Measurements from ENCODE around the gene JUND. TPM values are rescaled to one million over a fixed set of nuclear protein-coding genes. Genes with fewer than 3 reads are reported as not detected.
A peak's percentile ranks its signal among the peaks of the same experiment; 100 is the strongest.

The JUND gene
- polyA plus RNA-seq, 1 donor (not counting 4 experiments of a cell fraction or from before 2014, with no cell fraction given), result 17.2 TPM

GRCh38 chr19:18293642-18294466 is 12.4 kb upstream of the JUND start:
- dilution Hi-C loops (cut with MboI; ENCODE audit: extremely low pct_ligation_motif_present, low sequenced_read_pairs), result no loop called here
- no peak overlapping the region for H3K4me2 ChIP-seq (ENCODE audit: control insufficient read depth, extremely low read depth, insufficient read depth, low read depth, low read length)
- H4K20me1 ChIP-seq (ENCODE audit: control insufficient read depth, extremely low read depth, insufficient read depth, low read length), result no peaks in the 10 kb centered on the region
- H3K27ac ChIP-seq (ENCODE audit: control insufficient read depth, insufficient read depth, low read length), result no peak overlapping the region
- H3K36me3 ChIP-seq (ENCODE audit: control insufficient read depth in 2 of 2, extremely low read depth in 1 of 2, insufficient read depth in 2 of 2, low read length in 2 of 2), result no peaks in the 10 kb centered on the region
- H3K4me1 ChIP-seq (ENCODE audit: control insufficient read depth, extremely low read depth, insufficient read depth, low read length), result peaks cover 16% of the 10 kb centered on the region
- no peak overlapping the region for H3K9ac ChIP-seq (ENCODE audit: control insufficient read depth, extremely low read depth, insufficient read depth, low read length)
- no peak overlapping the region for H3K4me3 ChIP-seq (ENCODE audit: control insufficient read depth in 2 of 3, extremely low read depth in 1 of 3, insufficient read depth in 2 of 3, low read depth in 1 of 3, low read length in 3 of 3)
- DNase-seq (ENCODE audit: low read depth, low spot score), result no peak
- no peaks in the 10 kb centered on the region for H3K79me2 ChIP-seq (ENCODE audit: control insufficient read depth, insufficient read depth, low read length)
- H3K27me3 ChIP-seq (ENCODE audit: control insufficient read depth, extremely low read depth, insufficient read depth, low read length), result no peaks in the 10 kb centered on the region
- FAIRE-seq, result no peak
- no peak for TF ChIP-seq CTCF (optimal IDR thresholded peaks at IDR 0.05 in 1 of 3, IDR thresholded peaks at IDR 0.05 in 1 of 3, conservative IDR thresholded peaks at IDR 0.05 in 1 of 3; ENCODE audit: extremely low read depth in 1 of 3, insufficient read depth in 2 of 3, low read length in 3 of 3)
- no peak for TF ChIP-seq EZH2 (IDR thresholded peaks at IDR 0.05; ENCODE audit: low read length)
- H3K9me3 ChIP-seq (ENCODE audit: control insufficient read depth, low read depth, low read length), result no peaks in the 10 kb centered on the region
- no peaks in the 10 kb centered on the region for H3K9me1 ChIP-seq (ENCODE audit: control insufficient read depth, extremely low read depth, insufficient read depth, low read length)
- no peak overlapping the region for H2AFZ ChIP-seq (ENCODE audit: control insufficient read depth, low read length)

- no peak overlapping the region for H3K27ac ChIP-seq (ENCODE audit: control insufficient read depth, insufficient read depth, low read length)
- no peak for DNase-seq (ENCODE audit: low read depth, low spot score)
These were observed 11.6 kb upstream of the JUND start for GRCh38 chr19:18292810-18293641.

More at GRCh38 chr19:18292810-18293641, 11.6 kb upstream of the JUND start:
- FAIRE-seq, result no peak
- H3K4me1 ChIP-seq (ENCODE audit: control insufficient read depth, extremely low read depth, insufficient read depth, low read length), result peaks cover 16% of the 10 kb centered on the region
- H3K9ac ChIP-seq (ENCODE audit: control insufficient read depth, extremely low read depth, insufficient read depth, low read length), result no peak overlapping the region
- H3K36me3 ChIP-seq (ENCODE audit: control insufficient read depth in 2 of 2, extremely low read depth in 1 of 2, insufficient read depth in 2 of 2, low read length in 2 of 2), result no peaks in the 10 kb centered on the region
- dilution Hi-C loops (cut with MboI; ENCODE audit: extremely low pct_ligation_motif_present, low sequenced_read_pairs), result no loop called here
- no peaks in the 10 kb centered on the region for H3K9me1 ChIP-seq (ENCODE audit: control insufficient read depth, extremely low read depth, insufficient read depth, low read length)
- no peaks in the 10 kb centered on the region for H3K27me3 ChIP-seq (ENCODE audit: control insufficient read depth, extremely low read depth, insufficient read depth, low read length)
- no peak for TF ChIP-seq CTCF (optimal IDR thresholded peaks at IDR 0.05 in 1 of 3, IDR thresholded peaks at IDR 0.05 in 1 of 3, conservative IDR thresholded peaks at IDR 0.05 in 1 of 3; ENCODE audit: extremely low read depth in 1 of 3, insufficient read depth in 2 of 3, low read length in 3 of 3)
- TF ChIP-seq EZH2 (IDR thresholded peaks at IDR 0.05; ENCODE audit: low read length), result no peak
- peak overlapping the region; percentile 38 to 60 (median 51) for H3K4me3 ChIP-seq (ENCODE audit: control insufficient read depth in 2 of 3, extremely low read depth in 1 of 3, insufficient read depth in 2 of 3, low read depth in 1 of 3, low read length in 3 of 3)
- H2AFZ ChIP-seq (ENCODE audit: control insufficient read depth, low read length), result no peak overlapping the region
- no peaks in the 10 kb centered on the region for H3K79me2 ChIP-seq (ENCODE audit: control insufficient read depth, insufficient read depth, low read length)
- H4K20me1 ChIP-seq (ENCODE audit: control insufficient read depth, extremely low read depth, insufficient read depth, low read length), result no peaks in the 10 kb centered on the region
- no peaks in the 10 kb centered on the region for H3K9me3 ChIP-seq (ENCODE audit: control insufficient read depth, low read depth, low read length)
- peak overlapping the region; percentile 74 for H3K4me2 ChIP-seq (ENCODE audit: control insufficient read depth, extremely low read depth, insufficient read depth, low read depth, low read length)
